ENCODE measurements around the gene ASIC2.

- TF ChIP-seq CTCF (conservative IDR thresholded peaks at IDR 0.05; ENCODE audit: low read depth, low read length) (no peak), EZH2 (IDR thresholded peaks at IDR 0.05; ENCODE audit: low read length, unreplicated experiment) (no peak), EZH2phosphoT487 (IDR thresholded peaks at IDR 0.05; ENCODE audit: borderline replicate concordance, low read length) (no peak)
Observed at GRCh38 chr17:33116021-33116551, 177.0 kb downstream of the ASIC2 start.
